Measurements from ENCODE around the gene CBX5. TPM values are rescaled to one million over a fixed set of nuclear protein-coding genes. Genes with fewer than 3 reads are reported as not detected.
"Not testable (repeated sequence)": the region's sequence is repeated elsewhere in the genome, so short reads cannot be mapped to it uniquely, and the experiment has no call there.

The CBX5 gene
- polyA plus RNA-seq, 2 donors = 4.9 to 5.6 TPM

GRCh38 chr12:54284070-54284780, 4.3 kb upstream of the CBX5 start:
- H3K4me1 ChIP-seq (ENCODE audit: control insufficient read depth in 2 of 2, insufficient read depth in 2 of 2, low read length in 1 of 2); H3K27ac ChIP-seq (ENCODE audit: low read depth in 2 of 2, low read length in 1 of 2): not testable (repeated sequence)
- 25 to 39% methylated on average over 1 of the region's 2 CpGs for WGBS, 2 donors

GRCh38 chr12:54282949-54283593, 3.1 kb upstream of the CBX5 start:
- peak overlapping the region in 1 of 2 donors; percentile 2 for H3K27ac ChIP-seq (ENCODE audit: low read depth in 2 of 2, low read length in 1 of 2)
- no peaks in the 10 kb centered on the region for H3K27me3 ChIP-seq (ENCODE audit: control insufficient read depth in 1 of 2, insufficient read depth in 2 of 2, low read length in 2 of 2)
- H3K4me3 ChIP-seq (ENCODE audit: low read depth in 1 of 2, low read length in 2 of 2) = peak overlapping the region in 1 of 2 donors; percentile 91
- peaks cover 3 to 17% of the 10 kb centered on the region in 2 donors for H3K36me3 ChIP-seq (ENCODE audit: control insufficient read depth in 2 of 2, insufficient read depth in 2 of 2, low read length in 1 of 2)
- peaks cover 0 to 2% of the 10 kb centered on the region in 2 donors for H3K4me1 ChIP-seq (ENCODE audit: control insufficient read depth in 2 of 2, insufficient read depth in 2 of 2, low read length in 1 of 2)
- 20 to 28% methylated on average over 11 of the region's 11 CpGs for WGBS, 2 donors
- no peaks in the 10 kb centered on the region for H3K9me3 ChIP-seq (ENCODE audit: control insufficient read depth in 2 of 2, insufficient read depth in 1 of 2, low read depth in 1 of 2, low read length in 1 of 2)

More at GRCh38 chr12:54284070-54284780, 4.3 kb upstream of the CBX5 start:
- H3K36me3 ChIP-seq (ENCODE audit: control insufficient read depth in 2 of 2, insufficient read depth in 2 of 2, low read length in 1 of 2) = peaks cover 3 to 17% of the 10 kb centered on the region in 2 donors
- not testable (repeated sequence) for H3K27me3 ChIP-seq (ENCODE audit: control insufficient read depth in 1 of 2, insufficient read depth in 2 of 2, low read length in 2 of 2); H3K9me3 ChIP-seq (ENCODE audit: control insufficient read depth in 2 of 2, insufficient read depth in 1 of 2, low read depth in 1 of 2, low read length in 1 of 2)
- peak overlapping the region in 1 of 2 donors; percentile 91 for H3K4me3 ChIP-seq (ENCODE audit: low read depth in 1 of 2, low read length in 2 of 2)

GRCh38 chr12:54281694-54282093, 1.8 kb upstream of the CBX5 start:
- not testable (repeated sequence) for H3K27me3 ChIP-seq (ENCODE audit: control insufficient read depth in 1 of 2, insufficient read depth in 2 of 2, low read length in 2 of 2); H3K9me3 ChIP-seq (ENCODE audit: control insufficient read depth in 2 of 2, insufficient read depth in 1 of 2, low read depth in 1 of 2, low read length in 1 of 2); H3K36me3 ChIP-seq (ENCODE audit: control insufficient read depth in 2 of 2, insufficient read depth in 2 of 2, low read length in 1 of 2); H3K4me1 ChIP-seq (ENCODE audit: control insufficient read depth in 2 of 2, insufficient read depth in 2 of 2, low read length in 1 of 2)
- 8 to 10% methylated on average over 4 of the region's 4 CpGs for WGBS, 2 donors
- Histone ChIP-seq H3K27ac (ENCODE audit: low read depth in 2 of 2, low read length in 1 of 2) (peak overlapping the region in 1 of 2 donors; percentile 22), H3K4me3 (ENCODE audit: low read depth in 1 of 2, low read length in 2 of 2) (peak overlapping the region; percentile 29 to 91)

GRCh38 chr12:54281261-54281638, 1.3 kb upstream of the CBX5 start:
- not testable (repeated sequence) for H3K27me3 ChIP-seq (ENCODE audit: control insufficient read depth in 1 of 2, insufficient read depth in 2 of 2, low read length in 2 of 2); H3K36me3 ChIP-seq (ENCODE audit: control insufficient read depth in 2 of 2, insufficient read depth in 2 of 2, low read length in 1 of 2); H3K4me1 ChIP-seq (ENCODE audit: control insufficient read depth in 2 of 2, insufficient read depth in 2 of 2, low read length in 1 of 2); H3K9me3 ChIP-seq (ENCODE audit: control insufficient read depth in 2 of 2, insufficient read depth in 1 of 2, low read depth in 1 of 2, low read length in 1 of 2)
- WGBS, 2 donors = 0 to 1% methylated on average over 10 of the region's 10 CpGs
- H3K4me3 ChIP-seq (ENCODE audit: low read depth in 1 of 2, low read length in 2 of 2) = peak overlapping the region; percentile 89 to 91
- H3K27ac ChIP-seq (ENCODE audit: low read depth in 2 of 2, low read length in 1 of 2) = peak overlapping the region; percentile 92 to 98

GRCh38 chr12:54280468-54281260, 742 bp upstream of the CBX5 start, which contains the start of gene HNRNPA1:
Gene HNRNPA1, plus strand, starts transcription at chr12:54280726. Its CDS starts 82 bp downstream, at chr12:54280808.
- no peaks in the 10 kb centered on the region for H3K27me3 ChIP-seq (ENCODE audit: control insufficient read depth in 1 of 2, insufficient read depth in 2 of 2, low read length in 2 of 2)
- 0% methylated on average over 48 of the region's 48 CpGs for whole genome bisulfite sequencing, 2 donors
- peak within 1 kb of the TSS; percentile 95 to 98 for H3K27ac ChIP-seq (ENCODE audit: low read depth in 2 of 2, low read length in 1 of 2)
- no peaks in the 10 kb centered on the region for H3K9me3 ChIP-seq (ENCODE audit: control insufficient read depth in 2 of 2, insufficient read depth in 1 of 2, low read depth in 1 of 2, low read length in 1 of 2)
- peaks cover 3 to 4% of the 10 kb centered on the region in 2 donors for H3K36me3 ChIP-seq (ENCODE audit: control insufficient read depth in 2 of 2, insufficient read depth in 2 of 2, low read length in 1 of 2)
- peak within 1 kb of the TSS; percentile 89 to 91 for H3K4me3 ChIP-seq (ENCODE audit: low read depth in 1 of 2, low read length in 2 of 2)
- no peaks in the 10 kb centered on the region for H3K4me1 ChIP-seq (ENCODE audit: control insufficient read depth in 2 of 2, insufficient read depth in 2 of 2, low read length in 1 of 2)

GRCh38 chr12:54279227-54279631, 693 bp downstream of the CBX5 start:
- Histone ChIP-seq H3K36me3 (ENCODE audit: control insufficient read depth in 2 of 2, insufficient read depth in 2 of 2, low read length in 1 of 2) (peaks cover 3 to 4% of the 10 kb centered on the region in 2 donors), H3K27ac (ENCODE audit: low read depth in 2 of 2, low read length in 1 of 2) (peak overlapping the region; percentile 95 to 98), H3K9me3 (ENCODE audit: control insufficient read depth in 2 of 2, insufficient read depth in 1 of 2, low read depth in 1 of 2, low read length in 1 of 2) (no peaks in the 10 kb centered on the region), H3K4me3 (ENCODE audit: low read depth in 1 of 2, low read length in 2 of 2) (peak overlapping the region; percentile 77 to 90), H3K27me3 (ENCODE audit: control insufficient read depth in 1 of 2, insufficient read depth in 2 of 2, low read length in 2 of 2) (no peaks in the 10 kb centered on the region), H3K4me1 (ENCODE audit: control insufficient read depth in 2 of 2, insufficient read depth in 2 of 2, low read length in 1 of 2) (no peaks in the 10 kb centered on the region)
- 1% methylated on average over 19 of the region's 19 CpGs for WGBS, 2 donors

GRCh38 chr12:54277823-54278276, 2.1 kb downstream of the CBX5 start:
- 28 to 35% methylated on average over 5 of the region's 5 CpGs for WGBS, 2 donors
- peak overlapping the region in 1 of 2 donors; percentile 90 for H3K4me3 ChIP-seq (ENCODE audit: low read depth in 1 of 2, low read length in 2 of 2)
- H3K27me3 ChIP-seq (ENCODE audit: control insufficient read depth in 1 of 2, insufficient read depth in 2 of 2, low read length in 2 of 2) = no peaks in the 10 kb centered on the region
- H3K27ac ChIP-seq (ENCODE audit: low read depth in 2 of 2, low read length in 1 of 2) = peak overlapping the region in 1 of 2 donors; percentile 7
- no peaks in the 10 kb centered on the region for H3K4me1 ChIP-seq (ENCODE audit: control insufficient read depth in 2 of 2, insufficient read depth in 2 of 2, low read length in 1 of 2)
- H3K36me3 ChIP-seq (ENCODE audit: control insufficient read depth in 2 of 2, insufficient read depth in 2 of 2, low read length in 1 of 2) = no peaks in the 10 kb centered on the region
- no peaks in the 10 kb centered on the region for H3K9me3 ChIP-seq (ENCODE audit: control insufficient read depth in 2 of 2, insufficient read depth in 1 of 2, low read depth in 1 of 2, low read length in 1 of 2)

GRCh38 chr12:54276368-54276767, 3.6 kb downstream of the CBX5 start:
- Histone ChIP-seq H3K27ac (ENCODE audit: low read depth in 2 of 2, low read length in 1 of 2) (no peak overlapping the region), H3K27me3 (ENCODE audit: control insufficient read depth in 1 of 2, insufficient read depth in 2 of 2, low read length in 2 of 2) (no peaks in the 10 kb centered on the region), H3K9me3 (ENCODE audit: control insufficient read depth in 2 of 2, insufficient read depth in 1 of 2, low read depth in 1 of 2, low read length in 1 of 2) (no peaks in the 10 kb centered on the region), H3K4me3 (ENCODE audit: low read depth in 1 of 2, low read length in 2 of 2) (no peak overlapping the region), H3K36me3 (ENCODE audit: control insufficient read depth in 2 of 2, insufficient read depth in 2 of 2, low read length in 1 of 2) (no peaks in the 10 kb centered on the region), H3K4me1 (ENCODE audit: control insufficient read depth in 2 of 2, insufficient read depth in 2 of 2, low read length in 1 of 2) (no peaks in the 10 kb centered on the region)
- WGBS, 2 donors = 81 to 84% methylated on average over 3 of the region's 3 CpGs

- H3K36me3 ChIP-seq (ENCODE audit: control insufficient read depth in 2 of 2, insufficient read depth in 2 of 2, low read length in 1 of 2) = no peaks in the 10 kb centered on the region
- no peak overlapping the region for H3K4me3 ChIP-seq (ENCODE audit: low read depth in 1 of 2, low read length in 2 of 2)
- H3K27ac ChIP-seq (ENCODE audit: low read depth in 2 of 2, low read length in 1 of 2) = no peak overlapping the region
- 67 to 83% methylated on average over 2 of the region's 2 CpGs for WGBS, 2 donors
- no peaks in the 10 kb centered on the region for H3K9me3 ChIP-seq (ENCODE audit: control insufficient read depth in 2 of 2, insufficient read depth in 1 of 2, low read depth in 1 of 2, low read length in 1 of 2)
- H3K4me1 ChIP-seq (ENCODE audit: control insufficient read depth in 2 of 2, insufficient read depth in 2 of 2, low read length in 1 of 2) = no peaks in the 10 kb centered on the region
- H3K27me3 ChIP-seq (ENCODE audit: control insufficient read depth in 1 of 2, insufficient read depth in 2 of 2, low read length in 2 of 2) = no peaks in the 10 kb centered on the region
Observed at GRCh38 chr12:54273981-54274380, 5.9 kb downstream of the CBX5 start.
